Measurements from ENCODE around the gene UGT1A6. TPM values are rescaled to one million over a fixed set of nuclear protein-coding genes. Genes with fewer than 3 reads are reported as not detected.
A peak's percentile ranks its signal among the peaks of the same experiment; 100 is the strongest.

The UGT1A6 gene
- total and polyA plus RNA-seq, 2 donors from 2014 or later, result 43.7 to 110 TPM

DNA sequence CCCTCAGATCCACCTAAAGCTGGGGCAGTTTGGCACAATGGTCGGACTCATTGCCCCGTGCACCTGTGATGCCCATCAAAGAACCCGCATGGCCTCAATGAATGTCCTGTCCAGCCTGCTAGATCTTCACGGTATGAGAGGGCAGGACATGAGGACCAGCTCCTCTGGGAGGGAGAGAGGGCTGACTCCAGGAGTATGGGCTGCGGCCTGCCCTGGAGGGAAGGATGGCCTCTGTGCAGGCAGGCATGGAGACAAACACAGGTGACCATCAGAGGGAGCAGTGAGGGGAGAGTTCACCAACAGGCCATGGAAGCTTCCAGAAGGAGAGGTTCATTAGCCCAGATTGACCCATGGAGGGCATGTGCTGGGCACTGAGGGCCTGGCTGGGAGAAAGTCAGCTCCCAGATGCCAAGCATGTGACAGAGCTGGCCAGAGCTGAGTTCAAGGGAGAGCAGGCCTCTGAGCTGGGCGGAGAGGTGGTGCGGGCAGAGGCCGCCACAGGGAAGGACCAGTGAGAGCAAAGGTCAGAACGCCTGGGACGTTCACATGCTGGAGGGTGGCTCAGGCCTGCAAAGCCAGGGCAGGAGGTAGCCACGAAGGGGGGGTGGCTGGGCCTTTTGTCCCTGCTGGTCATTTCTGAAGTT, 125.4 kb downstream of the UGT1A6 start:
- no peak overlapping the region for H3K9ac ChIP-seq (ENCODE audit: low read length in 3 of 3)
- H3K9me3 ChIP-seq (ENCODE audit: control insufficient read depth in 2 of 3, insufficient read depth in 1 of 3, low read length in 3 of 3), result no peaks in the 10 kb centered on the region
- no peaks in the 10 kb centered on the region for H3K36me3 ChIP-seq (ENCODE audit: control insufficient read depth in 2 of 3, insufficient read depth in 3 of 3, low read length in 3 of 3)
- TF ChIP-seq, protein P1, sequence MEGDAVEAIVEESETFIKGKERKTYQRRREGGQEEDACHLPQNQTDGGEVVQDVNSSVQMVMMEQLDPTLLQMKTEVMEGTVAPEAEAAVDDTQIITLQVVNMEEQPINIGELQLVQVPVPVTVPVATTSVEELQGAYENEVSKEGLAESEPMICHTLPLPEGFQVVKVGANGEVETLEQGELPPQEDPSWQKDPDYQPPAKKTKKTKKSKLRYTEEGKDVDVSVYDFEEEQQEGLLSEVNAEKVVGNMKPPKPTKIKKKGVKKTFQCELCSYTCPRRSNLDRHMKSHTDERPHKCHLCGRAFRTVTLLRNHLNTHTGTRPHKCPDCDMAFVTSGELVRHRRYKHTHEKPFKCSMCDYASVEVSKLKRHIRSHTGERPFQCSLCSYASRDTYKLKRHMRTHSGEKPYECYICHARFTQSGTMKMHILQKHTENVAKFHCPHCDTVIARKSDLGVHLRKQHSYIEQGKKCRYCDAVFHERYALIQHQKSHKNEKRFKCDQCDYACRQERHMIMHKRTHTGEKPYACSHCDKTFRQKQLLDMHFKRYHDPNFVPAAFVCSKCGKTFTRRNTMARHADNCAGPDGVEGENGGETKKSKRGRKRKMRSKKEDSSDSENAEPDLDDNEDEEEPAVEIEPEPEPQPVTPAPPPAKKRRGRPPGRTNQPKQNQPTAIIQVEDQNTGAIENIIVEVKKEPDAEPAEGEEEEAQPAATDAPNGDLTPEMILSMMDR (IDR thresholded peaks at IDR 0.05; ENCODE audit: borderline replicate concordance, extremely low read depth, insufficient read depth), result no peak
- H3K27me3 ChIP-seq (ENCODE audit: control insufficient read depth, insufficient read depth, low read length), result no peaks in the 10 kb centered on the region
- FAIRE-seq, result no peak
- DNase-seq, result peak in 2 of 5 donors; percentile 27 to 37
- H3K27ac ChIP-seq (ENCODE audit: low read depth in 2 of 2, low read length in 2 of 2), result no peak overlapping the region
- H3K4me3 ChIP-seq (ENCODE audit: low read length in 3 of 3), result no peak overlapping the region
- intact Hi-C loops (cut with DNase I), result no loop called here
- no peaks in the 10 kb centered on the region for H3K4me1 ChIP-seq (ENCODE audit: control insufficient read depth in 2 of 3, insufficient read depth in 2 of 3, low read depth in 1 of 3, low read length in 3 of 3)

DNA sequence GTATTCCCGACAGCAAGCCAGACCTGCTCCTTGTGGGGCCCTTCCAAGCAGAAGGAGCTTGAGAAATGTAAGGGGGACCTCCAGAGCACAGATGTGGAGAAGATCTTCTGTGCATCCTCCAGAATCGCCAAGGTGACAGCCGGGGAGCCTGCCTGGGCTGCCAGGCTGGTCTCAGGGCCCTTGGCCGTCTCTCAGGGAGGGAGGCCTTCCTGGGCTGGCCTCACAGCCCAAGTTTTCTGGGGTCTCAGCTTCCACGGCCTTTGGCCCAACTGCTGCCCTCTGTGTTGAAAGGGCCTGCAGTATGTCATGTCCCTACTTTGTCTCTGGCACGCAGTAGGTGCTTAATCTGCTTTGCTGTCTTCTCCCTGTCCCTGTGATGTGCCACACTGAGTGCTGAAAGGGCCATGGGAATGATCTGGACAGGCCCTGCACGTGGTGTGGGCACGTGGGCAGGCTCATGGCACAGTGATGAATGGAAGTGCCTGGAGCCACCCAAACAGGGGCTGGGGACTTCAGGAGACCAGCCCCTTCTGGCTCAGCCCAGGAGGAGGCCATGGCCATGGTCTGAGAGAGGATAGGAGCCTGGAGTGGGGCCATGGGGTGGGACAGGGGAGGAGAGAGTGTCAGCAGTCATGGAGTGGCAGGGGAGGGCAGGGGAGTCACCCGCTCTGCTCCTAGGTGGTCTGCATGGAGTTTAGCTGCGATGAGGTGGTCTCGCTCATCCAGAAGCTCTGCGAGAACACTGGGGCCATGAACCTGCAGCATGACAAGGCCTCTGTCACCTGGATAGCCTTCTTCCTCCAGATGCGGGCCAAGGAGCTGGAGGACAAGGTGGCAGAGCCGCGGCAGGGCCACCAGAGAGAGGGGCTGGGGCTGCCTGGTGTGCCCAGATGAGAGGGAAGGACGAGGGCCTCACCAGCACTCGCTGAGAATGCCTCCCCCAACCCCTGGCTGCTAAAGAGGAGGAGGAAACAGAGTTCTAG, 126.2 kb downstream of the UGT1A6 start:
- Histone ChIP-seq H3K36me3 (ENCODE audit: control insufficient read depth in 2 of 3, insufficient read depth in 3 of 3, low read length in 3 of 3) (no peaks in the 10 kb centered on the region), H3K9ac (ENCODE audit: low read length in 3 of 3) (no peak overlapping the region), H3K27ac (ENCODE audit: low read depth in 2 of 2, low read length in 2 of 2) (no peak overlapping the region), H3K4me3 (ENCODE audit: low read length in 3 of 3) (no peak overlapping the region), H3K4me1 (ENCODE audit: control insufficient read depth in 2 of 3, insufficient read depth in 2 of 3, low read depth in 1 of 3, low read length in 3 of 3) (no peaks in the 10 kb centered on the region), H3K9me3 (ENCODE audit: control insufficient read depth in 2 of 3, insufficient read depth in 1 of 3, low read length in 3 of 3) (no peaks in the 10 kb centered on the region), H3K27me3 (ENCODE audit: control insufficient read depth, insufficient read depth, low read length) (no peaks in the 10 kb centered on the region)
- DNase-seq (peak in 2 of 5 donors; percentile 16 to 31), FAIRE-seq (no peak)
- TF ChIP-seq, protein P1 (IDR thresholded peaks at IDR 0.05; ENCODE audit: borderline replicate concordance, extremely low read depth, insufficient read depth), result no peak
- intact Hi-C loops (cut with DNase I), result no loop called here

DNA sequence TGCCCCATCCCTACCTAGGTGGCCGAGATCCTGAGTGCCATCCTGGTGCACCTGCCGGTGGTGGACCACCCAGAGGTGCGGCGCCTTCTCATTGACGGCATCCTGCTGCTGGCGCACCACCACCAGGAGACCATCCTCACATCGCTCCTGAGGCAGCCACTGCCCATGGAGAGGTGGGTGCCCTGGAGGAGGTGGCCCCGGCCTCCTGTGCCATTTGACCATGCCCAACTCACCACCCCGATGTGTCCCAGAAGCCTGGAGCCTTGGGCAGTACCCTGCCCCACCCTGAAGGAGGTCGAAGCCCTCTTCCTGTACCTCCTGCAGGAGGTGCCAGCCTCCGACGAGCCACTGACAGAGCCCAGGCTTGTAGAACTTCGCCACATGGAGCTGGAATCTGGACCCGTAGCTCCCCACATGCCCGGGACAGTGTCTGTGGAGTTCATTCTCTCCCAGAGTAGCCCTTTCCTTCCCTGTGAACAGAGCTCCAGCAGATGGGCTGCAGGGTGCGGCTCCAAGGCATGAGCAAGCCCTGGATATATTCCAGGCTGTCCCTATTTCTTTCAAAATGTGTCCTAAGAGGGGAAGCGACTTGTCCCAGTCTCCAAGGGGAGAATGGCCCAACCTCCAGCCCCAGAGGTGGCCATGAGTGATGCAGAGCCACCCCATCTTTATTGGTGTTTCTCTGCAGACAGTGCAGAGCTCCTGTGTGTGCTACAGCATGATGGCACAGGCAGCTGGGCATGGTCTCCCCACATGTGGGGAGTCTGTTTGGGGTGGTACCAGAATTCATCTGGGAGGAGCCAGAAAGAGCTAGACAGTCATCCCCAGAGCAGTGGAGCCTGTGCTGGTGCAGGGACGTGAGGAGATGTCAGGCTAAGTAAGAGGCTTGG, 127.4 kb downstream of the UGT1A6 start:
- Histone ChIP-seq H3K9me3 (ENCODE audit: control insufficient read depth in 2 of 3, insufficient read depth in 1 of 3, low read length in 3 of 3) (no peaks in the 10 kb centered on the region), H3K4me1 (ENCODE audit: control insufficient read depth in 2 of 3, insufficient read depth in 2 of 3, low read depth in 1 of 3, low read length in 3 of 3) (no peaks in the 10 kb centered on the region), H3K9ac (ENCODE audit: low read length in 3 of 3) (no peak overlapping the region), H3K27ac (ENCODE audit: low read depth in 2 of 2, low read length in 2 of 2) (no peak overlapping the region), H3K36me3 (ENCODE audit: control insufficient read depth in 2 of 3, insufficient read depth in 3 of 3, low read length in 3 of 3) (no peaks in the 10 kb centered on the region), H3K4me3 (ENCODE audit: low read length in 3 of 3) (no peak overlapping the region), H3K27me3 (ENCODE audit: control insufficient read depth, insufficient read depth, low read length) (no peaks in the 10 kb centered on the region)
- TF ChIP-seq, protein P1 (IDR thresholded peaks at IDR 0.05; ENCODE audit: borderline replicate concordance, extremely low read depth, insufficient read depth), result no peak
- intact Hi-C loops (cut with DNase I), result no loop called here
- no peak for FAIRE-seq
- peak in 2 of 5 donors; percentile 14 to 56 for DNase-seq
